H1 (cell line): ENCODE results near the gene XRN2. TPM values are rescaled to one million over a fixed set of nuclear protein-coding genes. Genes with fewer than 3 reads are reported as not detected.

Experiments used
- CTCF ChIP-seq, 3 experiments: IDR thresholded peaks; 1 replicate in 2 of 3; 2 replicates in 1 of 3; pipeline versions ENCODE4 v1.5.1 to v1.6.1; 2011; ENCODE audit warnings: low read length in 3 of 3, mild to moderate bottlenecking in 3 of 3, inconsistent platforms in 2 of 3, low read depth in 1 of 3, moderate library complexity in 1 of 3; ENCODE audit not compliant: insufficient read depth in 1 of 3; ENCODE audit errors: control extremely low read depth in 1 of 3
- RXRA ChIP-seq: IDR thresholded peaks from 2 replicates; pipeline ENCODE4 v1.6.1; 2011; ENCODE audit warnings: low read depth, mild to moderate bottlenecking, low read length, moderate library complexity; ENCODE audit not compliant: insufficient read depth
- polyA plus RNA-seq, 7 experiments: library from polyadenylated mRNA; depleted of rRNA in 3 of 7; stranded (reverse) in 5 of 7; unstranded in 2 of 7; fragments of >200 nt in 5 of 7; fragments of 200-250 nt in 2 of 7; gene quantifications; 1 replicate in 5 of 7; 2 replicates in 1 of 7; 4 replicates in 1 of 7; pipeline versions ENCODE4 v1.2.1 to v1.2.3, GENCODE V29; 2011 to 2013; ENCODE audit warnings: missing spikeins in 2 of 7, mixed read lengths in 2 of 7
- total RNA-seq: library from RNA; stranded (reverse); fragmentation: NEBNext Ultra II Directional; extraction: Animal tissue kit (Norgen Biotek cat#: 25700); gene quantifications from 2 replicates; pipeline ENCODE4 v1.2.1, GENCODE V29; 2021

XRN2 gene
- total and polyA plus RNA-seq, 2 of the 8 experiments (the other 6 are each of a cell fraction or from before 2014, with no cell fraction given), result 60.3 to 139 TPM

- TF ChIP-seq CTCF (IDR thresholded peaks at IDR 0.05; ENCODE audit: control extremely low read depth in 1 of 3, insufficient read depth in 1 of 3, low read depth in 1 of 3, low read length in 3 of 3) (no peak), RXRA (no peak)
These were observed 41.8 kb downstream of the XRN2 start (continued) for GRCh38 chr20:21344961-21345360.
